ENCODE measurements around the gene C1GALT1.
A peak's percentile ranks its signal among the peaks of the same experiment; 100 is the strongest.
"Not testable (repeated sequence)": the region's sequence is repeated elsewhere in the genome, so short reads cannot be mapped to it uniquely, and the experiment has no call there.

Gene C1GALT1

GRCh38 chr7:7169296-7169695, 13.0 kb upstream of the C1GALT1 start:
- DNase-seq (ENCODE audit: low spot score) = no peak

DNA sequence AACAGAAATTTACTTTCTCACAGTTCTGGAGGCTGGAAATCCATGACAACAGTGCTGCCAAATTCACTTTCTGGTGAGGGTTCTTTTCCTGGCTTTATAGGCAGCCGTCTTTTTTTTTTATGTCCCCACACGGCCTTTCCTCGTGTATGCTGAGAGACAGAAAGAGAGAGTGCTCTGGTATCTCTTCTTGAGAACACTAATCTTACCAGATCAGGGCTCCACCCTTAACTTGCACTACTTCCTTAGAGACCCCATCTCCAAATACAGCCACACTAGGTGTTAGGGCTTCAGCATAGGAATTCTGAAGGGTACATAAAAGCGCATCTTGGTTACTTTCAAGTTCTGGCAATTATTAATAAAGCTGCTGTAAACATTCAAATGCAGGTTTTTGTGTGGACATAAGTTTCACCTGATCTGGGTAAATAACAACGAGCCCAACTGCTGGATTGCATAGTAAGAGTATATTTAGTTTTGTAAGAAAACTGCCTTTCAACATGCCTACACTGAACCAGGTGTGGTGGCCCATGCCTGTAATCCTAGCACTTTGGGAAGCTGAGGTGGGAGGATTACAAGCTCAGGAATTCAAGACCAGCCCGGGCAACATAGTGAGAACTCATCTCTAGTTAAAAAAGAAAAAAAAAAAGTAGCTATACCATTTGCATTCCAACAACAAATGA, 8.2 kb upstream of the C1GALT1 start:
- no peak for DNase-seq (ENCODE audit: low spot score)

GRCh38 chr7:7175075-7175695, 7.2 kb upstream of the C1GALT1 start:
- no peak for DNase-seq (ENCODE audit: low spot score)

DNA sequence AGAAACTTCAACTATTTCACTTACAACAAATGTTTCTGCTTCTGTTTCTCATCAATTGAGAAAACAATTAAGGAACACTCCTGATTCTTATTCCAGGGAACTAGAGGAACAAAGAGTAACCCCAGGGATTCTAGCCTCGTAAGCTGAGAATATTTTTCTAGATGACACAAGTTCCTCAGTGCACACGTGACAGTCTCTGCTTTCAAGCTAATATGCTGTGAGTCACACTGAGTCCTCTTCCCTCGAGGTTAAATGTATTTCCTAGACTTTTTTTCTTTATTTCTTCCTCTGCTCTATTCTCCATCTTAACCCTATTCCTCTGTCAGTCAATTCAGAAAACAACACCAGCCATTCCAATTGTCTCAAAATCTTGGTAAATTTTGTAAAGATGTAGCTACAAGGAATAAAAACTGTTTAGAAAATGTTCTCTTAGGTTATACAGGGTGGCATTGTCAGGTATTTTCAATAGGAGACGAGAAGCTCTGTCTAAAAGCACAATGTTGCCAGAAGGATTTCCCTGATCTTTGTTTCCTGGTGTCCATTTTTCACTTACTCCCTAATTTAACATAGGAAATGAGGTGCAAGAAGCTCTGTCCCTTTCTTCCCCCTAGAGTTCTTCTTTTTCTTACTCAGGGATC, 5.8 kb upstream of the C1GALT1 start:
- DNase-seq (ENCODE audit: low spot score) = no peak

GRCh38 chr7:7177044-7177517, 5.3 kb upstream of the C1GALT1 start:
- no peak for DNase-seq (ENCODE audit: low spot score)

GRCh38 chr7:7178081-7178480, 4.3 kb upstream of the C1GALT1 start:
- DNase-seq (ENCODE audit: low spot score) = no peak

GRCh38 chr7:7178906-7179305, 3.4 kb upstream of the C1GALT1 start:
- no peak for DNase-seq (ENCODE audit: low spot score)

- DNase-seq (ENCODE audit: low spot score) = no peak
Measured at GRCh38 chr7:7180725-7181449, 1.5 kb upstream of the C1GALT1 start.

DNA sequence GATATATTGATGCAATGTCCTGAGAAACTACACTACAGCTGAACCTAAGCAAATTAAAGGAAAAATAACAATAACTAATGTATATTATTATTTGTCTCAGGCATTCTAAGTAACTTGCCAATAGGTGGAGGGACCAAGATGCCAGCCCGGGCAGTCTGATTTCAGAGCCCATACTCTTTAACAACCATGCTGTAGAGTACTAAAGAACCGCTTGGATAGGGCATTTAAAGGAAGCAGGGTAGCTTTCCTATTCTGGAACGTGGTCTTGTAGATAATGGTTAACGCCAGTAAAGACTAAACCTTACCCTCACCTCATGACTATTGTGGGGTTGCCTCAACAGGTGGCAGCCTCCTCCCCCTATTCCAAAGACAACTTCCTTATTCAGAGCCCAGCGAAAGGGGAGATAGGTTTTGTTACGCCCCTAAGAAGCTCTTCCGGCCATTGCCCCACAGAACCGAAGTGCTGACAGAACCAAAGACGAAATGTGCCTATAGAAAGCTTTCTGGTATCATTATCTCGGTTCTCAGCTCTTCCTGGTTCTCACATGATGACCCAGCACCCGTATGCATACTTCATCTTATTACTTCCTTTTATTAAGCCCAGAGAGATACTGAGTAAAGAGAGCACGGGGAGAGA, 707 bp upstream of the C1GALT1 start:
- peak; percentile 70 for DNase-seq (ENCODE audit: low spot score)

DNA sequence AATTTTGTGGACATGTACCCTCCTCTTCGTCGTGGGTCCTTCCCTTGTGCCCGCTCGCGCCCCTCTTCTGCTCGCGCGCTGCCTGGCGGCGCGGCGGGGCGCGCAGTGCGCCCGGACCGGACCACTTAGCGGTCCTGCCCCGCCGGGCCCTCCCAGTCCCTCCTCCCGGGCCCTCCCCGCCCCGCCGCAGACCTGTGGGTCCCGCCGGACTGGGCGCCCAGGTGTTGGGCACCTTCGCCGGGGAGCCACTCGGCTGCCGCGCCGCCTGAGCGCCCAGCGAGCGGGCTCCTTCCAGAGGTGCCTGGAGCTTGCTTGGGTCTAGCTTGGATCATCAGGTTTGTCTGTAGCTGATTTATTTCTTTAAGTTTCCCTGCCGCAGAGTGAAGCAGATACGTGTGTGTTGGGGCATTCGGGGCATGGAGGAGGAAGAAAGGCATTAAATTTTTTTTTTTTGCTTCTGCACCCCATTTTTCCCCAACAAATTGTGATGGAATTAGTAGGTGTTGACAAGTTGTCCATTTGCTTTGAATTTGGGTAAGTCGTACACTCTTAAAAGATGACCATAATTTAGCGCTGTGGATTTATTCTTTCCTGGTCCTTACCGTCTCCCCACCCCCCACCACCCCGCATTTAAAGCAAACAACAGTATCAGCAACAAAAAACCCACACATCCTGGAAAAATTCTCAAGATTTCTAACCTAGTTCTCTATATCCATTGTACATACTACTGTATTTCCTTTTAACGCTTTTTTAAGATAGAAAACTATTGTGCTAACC, 905 bp downstream of the C1GALT1 start:
- DNase-seq (ENCODE audit: low spot score) = peak; percentile 29

GRCh38 chr7:7183838-7184463, 1.6 kb downstream of the C1GALT1 start:
- no peak for DNase-seq (ENCODE audit: low spot score)

DNA sequence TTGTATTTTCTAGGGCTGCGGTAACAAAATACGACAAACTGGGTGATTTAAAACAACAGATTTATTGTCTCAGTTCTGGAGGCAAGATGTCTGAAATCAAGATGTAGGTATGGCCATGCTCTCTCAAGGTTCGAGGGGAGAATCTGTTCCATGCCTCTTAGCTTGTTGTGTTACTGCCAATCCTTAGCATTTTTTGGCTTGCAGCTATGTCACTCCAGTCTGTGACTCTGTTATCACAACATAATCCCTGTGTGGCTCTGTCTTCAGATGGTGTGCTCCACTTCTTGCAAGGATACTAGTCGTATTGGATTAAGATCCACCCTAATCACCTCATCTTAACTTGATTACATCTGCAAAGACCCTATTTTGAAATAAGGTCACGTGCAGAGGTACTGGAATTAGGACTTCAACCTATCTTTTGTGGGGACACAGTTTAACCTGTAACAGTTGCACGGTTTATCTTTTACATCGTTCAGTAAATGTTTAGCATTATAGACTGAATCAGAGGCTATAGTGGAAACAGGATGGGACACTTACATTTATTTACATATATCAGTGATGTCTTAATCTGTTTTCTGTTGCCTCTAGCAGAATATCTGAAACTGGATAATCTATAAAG, 3.1 kb downstream of the C1GALT1 start:
- no peak for DNase-seq (ENCODE audit: low spot score)

- DNase-seq (ENCODE audit: low spot score) = no peak
Measured at GRCh38 chr7:7188091-7188490, 5.7 kb downstream of the C1GALT1 start.

GRCh38 chr7:7188742-7189141, 6.4 kb downstream of the C1GALT1 start:
- DNase-seq (ENCODE audit: low spot score) = no peak

DNA sequence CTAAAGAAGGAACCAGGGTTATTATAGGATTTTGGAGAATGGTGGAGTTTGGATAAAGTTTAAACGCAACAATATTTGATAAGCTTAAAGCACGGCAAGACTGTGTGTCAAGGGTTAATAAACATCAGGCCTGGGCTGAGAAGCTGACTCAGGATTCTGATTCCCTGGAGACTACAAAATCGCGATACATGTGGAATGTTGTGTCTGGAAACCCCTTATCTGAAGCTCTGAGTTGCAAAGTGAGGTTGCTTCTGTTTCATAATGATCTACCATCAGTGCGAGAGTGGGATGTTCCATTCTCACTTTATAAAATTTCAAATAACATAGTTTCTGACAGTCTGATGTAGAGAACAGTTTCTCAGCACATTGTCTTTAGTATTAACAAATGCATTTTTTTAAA, 7.8 kb downstream of the C1GALT1 start:
- no peak for DNase-seq (ENCODE audit: low spot score)

GRCh38 chr7:7191137-7191536, 8.8 kb downstream of the C1GALT1 start:
- DNase-seq (ENCODE audit: low spot score) = no peak

DNA sequence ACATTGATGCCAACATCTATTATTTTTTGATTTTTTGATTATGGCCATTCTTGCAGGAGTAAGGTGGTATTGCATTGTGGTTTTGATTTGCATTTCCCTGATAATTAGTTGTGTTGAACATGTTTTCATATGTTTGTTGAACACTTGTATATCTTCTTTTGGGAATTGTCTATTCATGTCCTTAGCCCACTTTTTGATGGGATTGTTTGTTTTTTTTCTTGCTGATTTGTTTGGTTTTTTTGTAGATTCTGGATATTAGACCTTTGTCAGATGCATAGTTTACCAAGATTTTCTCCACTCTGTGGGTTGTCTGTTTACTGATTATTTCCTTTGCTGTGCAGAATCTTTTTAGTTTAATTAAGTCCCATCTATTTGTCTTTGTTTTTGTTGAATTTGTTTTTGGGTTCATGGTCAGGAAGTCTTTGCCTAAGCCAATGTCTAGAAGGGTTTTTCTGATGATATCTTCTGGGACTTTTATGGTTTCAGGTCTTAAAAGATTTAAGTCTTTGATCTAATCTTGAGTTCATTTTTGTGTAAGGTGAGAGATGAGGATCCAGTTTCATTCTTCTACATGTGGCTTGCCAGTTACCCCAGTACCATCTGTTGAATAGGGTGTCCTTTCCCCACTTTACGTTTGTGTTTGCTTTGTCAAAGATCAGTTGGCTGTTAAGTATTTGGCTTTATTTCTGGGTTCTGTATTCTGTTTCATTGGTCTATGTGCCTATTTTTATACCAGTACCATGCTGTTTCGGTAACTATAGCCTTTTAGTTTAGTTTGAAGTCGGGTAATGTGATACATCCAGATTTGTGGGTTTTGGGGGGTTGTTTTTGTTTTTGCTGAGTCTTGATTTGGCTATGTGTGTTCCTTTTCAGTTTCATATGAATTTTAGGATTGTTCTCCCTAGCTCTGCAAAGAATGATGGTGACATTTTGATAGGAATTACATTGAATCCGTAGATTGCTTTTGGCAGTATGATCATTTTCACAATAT, 10.7 kb downstream of the C1GALT1 start:
- peak; percentile 7 for DNase-seq (ENCODE audit: low spot score)

DNA sequence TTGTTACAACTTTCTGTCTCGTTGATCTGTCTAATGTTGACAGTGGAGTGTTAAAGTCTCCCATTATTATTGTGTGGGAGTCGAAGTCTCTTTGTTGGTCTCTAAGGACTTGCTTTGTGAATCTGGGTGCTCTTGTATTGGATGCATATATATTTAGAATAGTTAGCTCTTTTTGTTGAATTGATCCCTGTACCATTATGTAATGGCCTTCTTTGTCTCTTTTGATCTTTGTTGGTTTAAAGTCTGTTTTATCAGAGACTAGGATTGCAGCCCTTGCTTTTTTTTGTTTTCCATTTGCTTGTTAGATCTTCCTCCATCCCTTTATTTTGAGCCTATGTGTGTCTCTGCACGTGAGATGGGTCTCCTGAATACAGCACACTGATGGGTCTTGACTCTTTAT, 17.2 kb downstream of the C1GALT1 start:
- DNase-seq (ENCODE audit: low spot score) = not testable (repeated sequence)

- DNase-seq (ENCODE audit: low spot score) = not testable (repeated sequence)
Measured at GRCh38 chr7:7200255-7200654, 17.9 kb downstream of the C1GALT1 start.
